SK-MEL-5 (cell line): ENCODE data around the gene RAPGEF2. TPM values are rescaled to one million over a fixed set of nuclear protein-coding genes. Genes with fewer than 3 reads are reported as not detected.
"Not testable (repeated sequence)": the region's sequence is repeated elsewhere in the genome, so short reads cannot be mapped to it uniquely, and the experiment has no call there.

Experiments used
- DNase-seq: peaks from one replicate; pipeline ENCODE4 v3.0.0-alpha.2; 2016; ENCODE audit warnings: low read depth, low spot score
- in situ Hi-C: cut with HindIII; loops from 2 replicates; pipeline ENCODE4 v1.10.0; 2016; ENCODE audit warnings: low sequenced_read_pairs, high pct_unique_total_duplicates, low pct_unique_long_range_greater_than_20kb
- total RNA-seq: library from RNA; depleted of rRNA; stranded (reverse); fragments of >200 nt; shearing (Covaris generic); gene quantifications from 2 replicates; pipeline ENCODE4 v1.2.3, GENCODE V29; 2014

The RAPGEF2 gene
- total RNA-seq, 1 experiment from 2014 or later, result 27.5 TPM

DNA sequence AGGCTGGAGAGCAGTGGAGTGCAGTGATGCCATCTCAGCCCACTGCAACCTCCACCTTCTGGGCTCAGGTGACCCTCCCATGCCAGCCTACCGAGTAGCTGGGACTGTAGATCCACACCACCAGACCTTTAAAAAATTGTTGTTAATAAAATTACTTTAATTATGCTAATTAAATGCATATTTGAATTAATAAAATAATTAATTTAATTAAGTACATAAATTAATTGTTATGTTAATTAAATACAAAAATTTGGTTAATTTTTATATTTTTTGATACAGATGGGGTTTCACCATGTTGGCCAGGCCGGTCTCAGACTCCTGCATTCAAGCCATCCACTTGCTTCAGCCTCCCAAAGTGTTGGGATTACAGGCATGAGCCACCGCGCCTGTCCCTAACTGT, 12.6 kb upstream of the RAPGEF2 start:
- in situ Hi-C loops, result no loop called here
- no peak for DNase-seq

- DNase-seq, in situ Hi-C loops: not testable (repeated sequence)
Measured at GRCh38 chr4:159094156-159094555, 8.7 kb upstream of the RAPGEF2 start.

DNA sequence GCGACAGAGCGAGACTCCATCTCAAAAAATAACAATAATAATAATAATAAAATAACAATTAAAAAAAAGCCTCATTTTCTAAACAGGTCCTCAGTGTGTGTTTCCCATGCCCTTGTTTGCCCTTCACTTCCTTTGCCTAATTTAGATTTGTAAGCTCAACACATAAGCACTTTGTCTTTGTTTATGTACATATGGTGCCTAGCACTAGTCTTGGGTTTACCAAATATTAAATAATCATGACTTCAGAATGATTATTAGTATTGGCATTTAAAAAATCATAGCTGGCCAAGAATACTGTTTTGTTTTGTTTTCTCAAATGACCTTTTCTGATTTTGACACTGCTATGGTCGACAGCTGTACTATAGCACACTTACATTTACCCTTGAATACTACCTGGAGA, 6.4 kb upstream of the RAPGEF2 start:
- DNase-seq, result no peak
- in situ Hi-C loops, result no loop called here

- DNase-seq, result no peak
- in situ Hi-C loops, result no loop called here
Measured at GRCh38 chr4:159097144-159097543, 5.7 kb upstream of the RAPGEF2 start.

DNA sequence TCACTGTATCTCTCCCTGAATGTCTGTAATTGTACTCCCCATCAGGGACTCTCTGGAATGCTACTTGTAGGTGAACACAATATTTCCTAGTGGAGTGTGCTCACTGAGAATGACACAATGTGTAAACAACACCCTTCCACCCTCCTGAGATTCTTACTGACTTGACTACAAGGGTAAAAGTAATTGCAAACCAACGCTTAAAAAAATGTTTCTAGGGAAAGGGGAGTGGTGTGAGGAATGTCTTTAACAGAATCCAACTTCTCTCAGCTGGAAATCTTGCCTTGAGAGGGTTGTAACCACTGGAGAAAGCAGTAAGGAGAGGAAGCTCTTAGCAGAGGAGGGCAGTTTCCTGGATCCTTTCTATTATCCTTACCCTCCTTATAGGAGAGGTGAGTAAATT, 5.1 kb upstream of the RAPGEF2 start:
- in situ Hi-C loops, result no loop called here

GRCh38 chr4:159098482-159099127, 4.3 kb upstream of the RAPGEF2 start:
- DNase-seq, result no peak
- in situ Hi-C loops, result no loop called here

More for the DNA sequence above, 5.1 kb upstream of the RAPGEF2 start:
- no peak for DNase-seq

DNA sequence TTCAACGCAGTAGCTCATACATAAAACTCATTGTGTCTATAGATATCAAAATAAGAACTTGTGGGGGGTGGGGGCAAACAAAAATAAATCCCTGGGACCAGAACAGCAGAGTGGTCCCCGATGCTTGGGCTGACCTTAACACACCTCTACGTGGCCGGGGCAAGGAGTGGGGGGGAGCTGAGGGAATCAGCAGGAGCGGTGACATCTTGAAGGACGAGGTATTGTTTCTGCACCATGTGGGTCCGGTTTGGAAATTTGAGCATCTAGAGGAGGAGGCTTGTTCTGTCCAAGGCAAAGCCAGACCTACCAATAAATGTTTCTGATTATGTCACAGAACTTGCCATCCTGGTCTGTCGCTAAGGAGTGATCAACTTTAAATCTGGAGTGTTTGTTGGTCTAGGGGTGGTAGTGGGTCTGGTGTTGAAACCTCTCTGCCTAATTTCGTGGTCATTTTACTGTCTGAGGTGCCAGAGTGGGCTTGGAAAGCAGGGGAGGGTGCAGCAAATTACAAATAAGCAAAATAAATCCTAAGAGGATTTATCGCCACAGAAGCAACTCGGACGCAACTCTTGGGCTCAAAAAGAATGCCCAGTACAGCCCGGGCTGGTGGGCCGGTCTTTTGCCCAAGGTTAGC, 774 bp upstream of the RAPGEF2 start:
- in situ Hi-C loops, result no loop called here
- no peak for DNase-seq

- peak; percentile 22 for DNase-seq
- in situ Hi-C loops, result no loop called here
Measured at GRCh38 chr4:159103384-159103990, 608 bp downstream of the RAPGEF2 start.

- in situ Hi-C loops, result no loop called here
- DNase-seq, result peak; percentile 43
Measured at GRCh38 chr4:159104694-159105414, 2.0 kb downstream of the RAPGEF2 start.

- in situ Hi-C loops, result no loop called here
- no peak for DNase-seq
Measured at GRCh38 chr4:159105761-159106243, 2.9 kb downstream of the RAPGEF2 start.

- no peak for DNase-seq
- in situ Hi-C loops, result no loop called here
Measured at GRCh38 chr4:159106636-159107035, 3.8 kb downstream of the RAPGEF2 start.

DNA sequence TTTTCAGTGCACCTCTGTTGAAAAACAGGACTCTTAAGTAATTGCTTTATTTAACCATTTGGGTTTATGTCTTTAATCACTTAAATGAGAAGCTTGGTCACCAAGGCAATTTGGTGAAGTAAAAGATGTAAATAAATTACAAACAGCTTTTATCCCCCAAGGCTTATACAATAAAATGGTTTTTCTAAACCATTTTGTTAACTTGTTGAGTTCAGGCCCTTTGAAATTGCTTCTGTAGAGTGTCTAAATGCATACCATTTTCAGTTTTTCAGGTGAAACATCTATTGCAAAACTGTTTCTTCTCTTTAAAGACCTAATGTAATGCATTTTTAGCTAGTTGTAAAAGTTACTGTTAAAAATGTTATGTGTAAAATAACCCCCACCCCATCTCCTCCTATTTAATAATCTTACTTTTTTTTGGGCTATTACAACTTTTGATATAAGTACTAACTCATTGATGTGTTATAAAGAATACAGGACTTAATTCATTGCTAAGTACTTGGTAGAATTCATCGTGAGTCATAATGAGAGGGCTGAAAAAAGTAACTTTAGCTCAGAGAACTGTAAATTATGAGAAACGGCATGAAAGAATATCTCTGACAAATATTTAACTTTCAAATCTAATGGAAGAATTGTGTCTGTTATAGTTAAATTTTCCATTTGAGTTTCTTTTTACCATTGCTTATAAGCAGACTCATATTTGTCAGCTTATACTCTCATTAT, 4.5 kb downstream of the RAPGEF2 start:
- in situ Hi-C loops, result no loop called here
- DNase-seq, result no peak

DNA sequence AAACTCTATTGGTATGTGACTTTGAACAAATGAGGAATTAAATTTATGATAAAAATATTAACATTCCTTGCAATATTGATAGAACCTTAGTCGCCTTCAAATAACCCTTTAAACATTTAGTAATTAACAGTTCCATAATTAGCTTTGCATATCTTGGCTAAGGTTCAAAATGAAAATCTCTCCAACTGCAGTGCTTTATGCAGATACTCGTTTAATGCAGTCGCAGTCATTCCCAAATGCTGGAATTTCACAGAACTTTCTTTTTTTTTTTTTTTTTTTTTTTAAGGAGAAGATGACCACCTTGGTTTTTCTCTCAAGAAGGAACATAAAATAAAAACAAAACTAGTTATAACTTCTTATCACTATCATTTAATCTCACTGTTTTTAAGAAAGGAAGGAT, 5.2 kb downstream of the RAPGEF2 start:
- DNase-seq, result no peak
- in situ Hi-C loops, result no loop called here

DNA sequence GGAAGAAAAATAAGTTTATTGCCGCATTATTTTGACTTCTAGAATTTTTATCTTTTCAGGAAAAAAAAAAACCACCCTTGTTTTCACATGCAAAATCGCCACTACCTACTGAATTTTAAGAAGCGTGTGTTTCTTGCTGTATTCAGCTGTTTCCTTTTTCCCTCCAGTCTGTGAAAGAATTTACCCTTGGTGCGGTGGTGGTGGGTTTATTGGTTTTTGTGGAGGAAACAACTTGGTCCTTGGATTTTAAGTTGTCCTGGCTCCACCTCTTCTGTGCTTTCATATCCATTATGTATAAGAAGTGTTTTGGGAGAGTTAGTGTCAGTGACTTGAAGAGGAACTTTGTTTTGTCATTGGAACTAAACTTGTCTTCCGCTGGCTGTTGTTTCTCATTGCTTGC, 8.1 kb downstream of the RAPGEF2 start:
- DNase-seq, result no peak
- in situ Hi-C loops, result no loop called here

DNA sequence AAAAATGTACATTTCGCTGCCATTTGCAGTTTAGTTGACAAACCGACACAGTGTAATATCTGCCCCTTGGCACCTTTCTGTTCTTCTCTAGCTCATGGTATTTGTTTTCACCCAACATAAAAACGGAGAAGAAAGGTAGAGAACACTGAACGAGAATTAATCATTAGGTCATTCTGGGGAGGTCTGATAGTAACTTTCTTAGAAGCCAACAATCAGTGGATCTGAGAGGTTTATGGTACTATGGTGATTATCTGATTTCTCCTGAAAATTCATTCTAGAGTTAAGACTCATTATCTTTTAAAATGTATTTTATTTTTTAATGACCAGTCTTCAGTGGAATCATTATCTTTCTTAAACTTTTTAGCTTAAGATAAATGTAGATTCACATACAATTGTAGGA, 8.5 kb downstream of the RAPGEF2 start:
- in situ Hi-C loops, result no loop called here
- no peak for DNase-seq

GRCh38 chr4:159113366-159113765, 10.5 kb downstream of the RAPGEF2 start:
- DNase-seq, result not testable (repeated sequence)

DNA sequence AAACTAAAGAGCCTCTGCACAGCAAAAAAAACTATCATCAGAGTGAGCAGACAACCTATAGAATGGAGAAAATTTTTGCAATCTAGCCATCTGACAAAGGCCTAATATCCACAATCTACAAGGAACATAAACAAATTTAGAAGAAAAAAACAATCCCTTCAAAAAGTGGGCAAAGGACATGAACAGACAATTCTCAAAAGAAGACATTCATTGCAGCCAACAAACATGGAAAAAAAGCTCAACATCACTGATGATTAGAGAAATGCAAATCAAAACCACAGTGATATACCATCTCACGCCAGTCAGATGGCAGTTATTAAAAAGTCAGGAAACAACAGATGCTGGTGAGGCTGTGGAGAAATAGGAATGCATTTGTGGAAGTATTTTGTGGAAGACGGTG, 13.2 kb downstream of the RAPGEF2 start:
- DNase-seq, in situ Hi-C loops: not testable (repeated sequence)

More at GRCh38 chr4:159113366-159113765, 10.5 kb downstream of the RAPGEF2 start:
- in situ Hi-C loops, result not testable (repeated sequence)

DNA sequence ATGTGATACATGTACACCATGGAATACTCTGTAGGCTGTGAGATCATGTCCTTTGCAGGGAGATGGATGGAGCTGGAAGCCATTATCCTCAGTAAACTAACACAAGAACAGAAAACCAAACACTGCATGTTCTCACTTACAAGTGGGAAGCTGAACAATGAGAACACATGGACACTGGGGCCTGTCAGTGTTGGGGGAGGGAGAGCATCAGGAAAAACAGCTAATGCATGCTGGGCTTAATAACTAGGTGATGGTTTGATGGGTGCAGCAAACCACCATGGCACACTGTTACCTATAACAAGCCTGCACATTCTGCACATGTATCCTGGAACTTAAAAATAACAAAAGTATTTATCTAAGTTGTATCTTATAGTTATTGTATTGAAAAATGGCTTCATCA, 13.8 kb downstream of the RAPGEF2 start:
- in situ Hi-C loops, DNase-seq: not testable (repeated sequence)
